HG03520 (cell line): Measurements from ENCODE around the gene METTL25B.

Source experiments
- ATAC-seq: cut with Tn5 transposase; IDR thresholded peaks from one replicate; pipeline ENCODE4 v1.9.1; 2021; ENCODE audit warnings: mild to moderate bottlenecking, moderate library complexity; ENCODE audit not compliant: unreplicated experiment

Gene METTL25B

GRCh38 chr1:156727926-156728598 lies at the start of gene METTL25B:
Gene METTL25B (plus strand): TSS chr1:156728469. CDS start chr1:156729105, 636 bp downstream.
- peak; percentile 45 for ATAC-seq

GRCh38 chr1:156680056-156680455 lies 48.2 kb upstream of the METTL25B start:
- no peak for ATAC-seq

- no peak for ATAC-seq
Observed at GRCh38 chr1:156681196-156681960, 46.9 kb upstream of the METTL25B start.

GRCh38 chr1:156682166-156682890 lies 45.9 kb upstream of the METTL25B start:
- ATAC-seq: no peak

DNA sequence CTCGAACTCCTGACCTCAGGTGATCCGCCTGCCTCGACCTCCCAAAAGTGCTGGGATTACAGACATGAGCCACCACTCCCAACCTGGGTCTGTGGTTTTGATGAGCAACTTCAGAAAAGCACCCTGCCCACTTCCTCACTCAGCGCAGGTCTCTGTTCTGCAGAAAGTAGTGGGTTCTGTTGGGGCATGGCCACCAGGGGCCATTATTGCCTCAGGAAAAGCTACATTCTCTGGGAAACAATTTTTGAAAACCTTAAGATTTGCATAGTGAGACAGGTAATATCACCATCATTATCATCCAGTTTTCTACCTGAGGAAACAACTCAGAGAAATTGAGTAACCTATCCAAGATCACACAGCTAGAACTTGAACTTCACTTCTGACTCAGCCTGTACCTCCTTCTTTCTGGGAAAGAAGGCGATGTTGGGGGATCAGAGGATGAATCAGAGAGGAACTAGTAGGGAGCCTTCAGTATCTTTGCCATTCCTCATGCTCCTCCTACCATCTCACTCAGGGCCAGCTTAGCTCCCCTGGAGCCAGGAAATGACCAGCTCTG lies 44.0 kb upstream of the METTL25B start:
- ATAC-seq: no peak

DNA sequence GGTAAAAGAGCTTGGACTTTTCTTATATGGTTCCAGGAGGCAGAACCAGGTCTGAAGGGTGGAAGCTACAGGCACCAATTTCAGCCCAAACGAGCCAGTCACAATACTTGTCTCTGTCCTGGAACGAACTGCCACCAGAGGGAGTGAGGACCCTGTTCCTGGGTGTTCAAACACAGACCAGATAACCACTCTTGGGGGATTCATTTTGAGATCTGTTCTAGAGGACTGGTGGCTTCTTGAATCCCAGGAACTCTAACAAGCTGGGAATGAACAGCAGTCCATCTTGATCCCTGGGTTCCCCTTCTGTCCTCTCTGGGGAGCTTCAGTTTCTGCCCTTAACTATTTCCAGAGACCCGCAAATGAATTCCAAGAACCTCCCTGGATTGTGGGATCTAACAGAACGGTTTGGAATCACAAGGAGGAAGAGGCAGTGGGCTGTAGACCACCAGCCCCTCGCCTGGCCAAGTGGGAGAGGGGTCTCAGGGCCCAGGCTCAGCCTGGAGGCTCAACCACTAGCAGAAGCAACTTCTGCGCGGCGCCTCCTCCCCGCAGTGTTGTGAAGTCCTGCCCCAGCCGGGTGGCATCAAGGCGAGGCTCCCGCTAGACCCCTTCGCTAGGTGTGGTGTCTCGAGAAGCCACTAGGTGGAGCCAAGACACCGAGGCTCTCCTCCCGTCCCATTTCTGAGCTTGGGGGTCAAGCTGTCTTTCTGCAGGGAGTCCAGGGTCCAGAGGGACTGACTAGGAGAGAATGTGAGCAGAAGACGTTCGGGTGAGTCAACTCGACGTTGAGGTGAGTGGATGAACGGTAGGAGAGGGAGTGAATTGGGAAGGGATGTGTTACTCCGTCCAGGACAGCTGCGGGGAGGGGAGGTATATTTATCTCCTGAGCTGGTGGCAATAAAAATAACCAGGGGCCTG lies 39.0 kb upstream of the METTL25B start:
- no peak for ATAC-seq

- ATAC-seq: no peak
Observed at GRCh38 chr1:156689953-156690674, 38.2 kb upstream of the METTL25B start.

DNA sequence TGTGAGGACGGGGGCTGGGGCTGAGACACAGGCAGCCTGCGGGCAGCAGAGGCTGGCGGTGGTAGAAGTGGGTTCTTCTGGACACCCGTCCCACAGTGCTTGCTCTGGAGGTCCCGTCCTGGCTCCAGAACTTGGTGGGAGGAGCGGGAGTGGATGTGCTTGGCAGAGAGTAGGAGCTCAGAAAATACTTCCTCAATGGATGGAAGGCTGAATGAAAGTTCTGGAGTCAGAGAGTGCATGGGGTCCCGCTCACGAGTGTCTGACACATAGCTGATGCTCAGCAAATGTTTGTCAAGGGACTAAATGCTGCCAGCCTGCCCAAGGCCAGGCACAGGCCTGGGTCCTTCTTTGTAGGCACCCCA lies 37.6 kb upstream of the METTL25B start:
- ATAC-seq: no peak

- ATAC-seq: no peak
Observed at GRCh38 chr1:156691191-156691590, 37.1 kb upstream of the METTL25B start.

GRCh38 chr1:156691665-156692440 lies 36.4 kb upstream of the METTL25B start:
- no peak for ATAC-seq

DNA sequence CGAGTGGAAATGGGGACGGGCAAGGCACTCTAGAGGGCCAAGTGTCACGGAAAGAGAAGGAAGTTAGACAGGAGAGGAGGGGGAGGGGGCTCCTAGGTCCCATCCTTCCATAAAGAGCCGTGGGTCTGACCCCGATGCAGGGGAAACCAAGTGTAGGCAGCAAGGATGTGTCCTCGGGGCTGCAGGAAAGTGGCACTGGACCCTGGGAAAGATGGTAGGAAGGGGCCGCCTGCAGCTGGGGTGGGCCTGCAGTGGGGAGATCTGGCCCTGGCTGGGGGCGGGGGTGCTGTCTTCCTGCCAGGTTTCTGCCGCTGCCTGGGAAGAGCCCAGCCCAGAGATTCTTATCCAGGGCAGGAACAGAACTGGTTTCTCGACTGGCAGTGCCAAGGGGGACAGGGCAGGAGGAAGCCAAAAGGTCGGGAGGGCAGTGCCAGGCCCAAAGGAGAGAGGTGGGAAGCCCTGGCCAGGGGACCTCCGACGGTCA lies 35.8 kb upstream of the METTL25B start:
- ATAC-seq: no peak

DNA sequence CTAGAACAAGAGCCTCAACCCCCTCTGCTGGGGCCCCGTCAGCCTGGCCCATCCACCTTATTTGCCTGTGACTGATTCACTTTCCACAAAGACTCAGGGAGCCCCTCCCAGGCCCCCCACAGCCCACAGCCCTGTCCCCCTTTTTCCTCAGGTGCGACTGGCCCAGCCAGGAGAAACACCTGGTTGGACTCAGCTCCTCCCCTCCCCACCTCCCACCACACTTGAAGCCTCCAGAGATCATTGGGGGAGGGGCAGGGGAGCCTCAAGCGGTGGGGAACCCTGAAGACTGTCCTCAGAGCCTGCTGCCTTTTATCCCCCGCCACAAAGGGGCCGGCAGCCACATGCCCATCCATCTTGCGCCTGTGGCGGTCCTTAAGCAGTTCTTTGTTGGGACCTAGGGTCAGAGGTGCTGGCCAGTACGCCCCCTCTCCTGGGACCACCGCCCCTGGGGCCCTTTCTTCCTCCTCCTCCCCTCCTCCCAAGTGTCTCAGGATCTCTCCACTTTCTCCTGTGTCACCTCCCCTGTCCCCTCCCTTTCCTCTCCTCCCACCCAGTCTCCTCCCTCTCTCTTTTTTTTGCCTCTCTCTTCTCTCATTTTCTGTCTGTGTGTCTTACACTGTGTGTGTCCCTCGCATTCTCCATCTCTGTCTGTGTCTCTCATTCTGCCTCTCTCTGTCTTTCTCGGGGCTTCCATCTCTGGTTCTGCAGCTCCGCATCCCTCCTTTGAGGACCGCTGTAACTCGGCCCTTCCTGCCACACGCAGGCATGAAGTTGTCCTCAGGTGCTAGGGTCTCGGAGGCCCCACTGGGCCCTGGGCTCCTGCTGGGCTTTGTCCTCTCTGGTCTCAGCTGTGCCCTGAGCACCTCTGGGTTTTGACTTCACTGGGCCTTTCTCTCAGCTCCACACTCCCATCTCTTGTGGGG lies 35.1 kb upstream of the METTL25B start:
- no peak for ATAC-seq

- no peak for ATAC-seq
Observed at GRCh38 chr1:156693848-156694689, 34.2 kb upstream of the METTL25B start.

GRCh38 chr1:156694690-156694962 lies 33.6 kb upstream of the METTL25B start:
- ATAC-seq: no peak

GRCh38 chr1:156696755-156697154 lies 31.5 kb upstream of the METTL25B start:
- ATAC-seq: no peak

GRCh38 chr1:156697481-156697880 lies 30.8 kb upstream of the METTL25B start:
- no peak for ATAC-seq

- ATAC-seq: no peak
Observed at GRCh38 chr1:156698995-156699394, 29.3 kb upstream of the METTL25B start.
